ENCODE results near the gene CAMK2N2. TPM values are rescaled to one million over a fixed set of nuclear protein-coding genes. Genes with fewer than 3 reads are reported as not detected.

Gene CAMK2N2
- total and polyA plus RNA-seq, 4 donors, result 0.26 to 0.36 TPM; not detected in 2

DNA sequence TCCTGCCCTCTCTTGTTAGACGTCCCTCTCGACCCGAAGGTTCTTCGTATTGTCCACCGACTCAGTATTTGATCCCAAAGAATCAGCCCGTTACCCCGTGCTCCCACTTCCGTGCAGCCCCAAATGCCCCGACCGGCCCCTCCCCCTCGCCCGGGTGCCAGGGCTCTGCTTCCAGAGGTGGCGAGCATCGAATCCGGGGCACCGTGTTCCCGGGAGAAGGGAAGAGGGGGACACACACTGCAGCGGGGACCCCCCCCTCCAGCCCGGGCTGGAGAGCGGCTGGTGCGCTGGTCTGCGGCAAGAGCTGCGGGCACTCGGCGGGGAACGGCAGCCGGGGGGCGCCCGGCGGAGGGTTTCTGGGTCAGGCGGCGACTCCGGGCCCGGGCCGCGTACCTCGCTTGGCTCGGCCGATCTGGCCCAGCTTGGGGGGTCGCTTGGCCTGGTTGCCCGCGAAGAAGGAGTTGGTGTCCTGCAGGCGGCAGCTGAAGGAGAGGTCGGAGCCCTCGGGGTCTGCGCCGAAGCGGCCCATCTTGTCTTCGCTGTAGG, 556 bp downstream of the CAMK2N2 start:
- DNase-seq (peak in 1 of 2 donors; percentile 31), ATAC-seq (ENCODE audit: low FRiP score) (no peak)
- peak overlapping the region; percentile 47 to 52 for H3K4me3 ChIP-seq (ENCODE audit: low read length in 2 of 2)
- no peaks in the 10 kb centered on the region for H3K9me3 ChIP-seq (ENCODE audit: control insufficient read depth, low read length)
- no peak overlapping the region for H3K27ac ChIP-seq (ENCODE audit: low read depth in 1 of 2, low read length in 2 of 2)
- peaks cover 0 to 2% of the 10 kb centered on the region in 2 donors for H3K27me3 ChIP-seq (ENCODE audit: control insufficient read depth in 1 of 2, insufficient read depth in 2 of 2, low read length in 1 of 2)
- H3K36me3 ChIP-seq (ENCODE audit: control insufficient read depth in 1 of 2, insufficient read depth in 2 of 2, low read length in 1 of 2), result no peaks in the 10 kb centered on the region
- WGBS, 2 donors, result 1% methylated on average over 36 to 49 of the region's 49 CpGs
- no peaks in the 10 kb centered on the region for H3K4me1 ChIP-seq (ENCODE audit: control insufficient read depth in 1 of 2, insufficient read depth in 2 of 2, low read length in 2 of 2)
- intact Hi-C loops (cut with DNase I), result loop anchor here in 1 of 2 donors (5.0 kb wide), 1 partner anchor 37 kb away; the partner anchor contains the start of gene PSMD2

DNA sequence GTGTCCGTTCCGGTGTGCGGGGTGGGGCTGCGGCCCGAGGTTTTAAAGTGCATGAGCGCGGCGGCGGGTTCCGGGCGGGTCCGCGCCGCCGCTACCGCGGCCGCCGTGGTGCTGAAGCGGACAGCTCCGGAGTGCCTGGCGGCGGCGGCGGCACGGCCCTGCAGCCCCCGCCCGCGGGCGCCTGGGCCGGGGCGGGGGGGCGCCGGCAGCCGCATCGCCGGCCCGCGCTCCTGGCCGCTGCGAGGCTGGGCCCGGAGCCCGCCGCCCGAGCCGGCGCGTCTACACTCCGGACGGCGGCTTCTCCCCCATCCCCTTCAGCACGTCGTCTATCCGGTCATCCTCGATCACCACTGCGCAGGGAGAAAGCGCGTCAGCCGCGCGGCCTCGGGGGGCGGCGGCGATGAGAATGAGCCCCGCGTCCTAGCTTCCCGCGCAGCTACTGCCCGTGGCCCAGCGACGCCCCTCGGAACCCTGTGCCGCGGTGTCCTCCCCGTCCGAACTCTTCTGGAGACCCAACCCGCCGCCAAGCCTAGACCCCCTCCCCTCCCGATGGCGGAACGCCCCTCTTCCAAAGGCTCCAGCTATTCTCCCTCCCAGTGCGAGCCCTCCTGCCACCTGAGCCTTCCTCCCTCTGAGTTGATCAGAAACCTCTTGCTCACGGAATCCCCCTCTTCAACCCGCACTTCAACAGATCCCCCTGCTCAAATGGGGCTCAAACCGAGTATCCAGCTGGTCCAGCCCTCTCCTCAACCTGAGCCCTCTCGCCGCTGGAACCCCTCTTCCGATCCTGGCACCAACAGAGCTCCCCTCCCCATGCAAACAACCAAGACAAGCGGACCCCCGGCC, 1.3 kb downstream of the CAMK2N2 start:
- H3K9me3 ChIP-seq (ENCODE audit: control insufficient read depth, low read length), result no peaks in the 10 kb centered on the region
- no peak overlapping the region for H3K27ac ChIP-seq (ENCODE audit: low read depth in 1 of 2, low read length in 2 of 2)
- intact Hi-C loops (cut with DNase I), result loop anchor here (5.0 to 10.0 kb wide), 2 partner anchors 37 to 365 kb away; partner anchors contain the start of gene PSMD2 (in 1 of the 2)
- H3K4me3 ChIP-seq (ENCODE audit: low read length in 2 of 2), result peak overlapping the region in 1 of 2 donors; percentile 13
- H3K27me3 ChIP-seq (ENCODE audit: control insufficient read depth in 1 of 2, insufficient read depth in 2 of 2, low read length in 1 of 2), result peaks cover 0 to 2% of the 10 kb centered on the region in 2 donors
- peak; percentile 58 to 82 for DNase-seq
- 1% methylated on average over 53 to 91 of the region's 91 CpGs for WGBS, 2 donors
- no peaks in the 10 kb centered on the region for H3K4me1 ChIP-seq (ENCODE audit: control insufficient read depth in 1 of 2, insufficient read depth in 2 of 2, low read length in 2 of 2)
- no peaks in the 10 kb centered on the region for H3K36me3 ChIP-seq (ENCODE audit: control insufficient read depth in 1 of 2, insufficient read depth in 2 of 2, low read length in 1 of 2)
- peak; percentile 71 for ATAC-seq (ENCODE audit: low FRiP score)

DNA sequence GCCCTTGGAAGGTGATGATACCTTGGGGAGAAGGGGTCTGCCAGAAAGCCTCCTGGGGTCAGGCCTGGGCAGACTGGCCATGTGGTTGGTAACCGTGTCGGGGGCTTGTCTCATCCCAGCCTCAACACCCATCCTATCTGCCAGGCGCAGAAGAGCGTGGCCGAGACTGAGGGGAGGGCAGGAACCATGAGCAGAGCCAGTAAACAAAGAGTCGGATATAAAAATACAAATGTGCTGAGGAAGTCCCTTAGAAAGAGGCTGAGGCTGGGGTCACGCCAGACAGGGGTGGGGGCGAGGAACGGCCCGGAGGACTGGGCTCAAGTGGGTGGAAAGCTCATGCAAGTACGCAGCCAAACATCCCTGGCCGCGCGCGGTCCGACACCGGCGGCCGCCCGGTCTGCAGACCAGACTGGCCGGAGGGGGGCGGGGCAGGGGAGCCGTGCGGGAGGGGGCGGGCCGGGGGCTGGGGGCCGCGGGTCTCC, 1.9 kb downstream of the CAMK2N2 start:
- WGBS, 2 donors, result 6 to 12% methylated on average over 28 of the region's 28 CpGs
- DNase-seq (no peak), ATAC-seq (ENCODE audit: low FRiP score) (no peak)
- H3K4me3 ChIP-seq (ENCODE audit: low read length in 2 of 2), result peak overlapping the region in 1 of 2 donors; percentile 13
- no peak overlapping the region for H3K27ac ChIP-seq (ENCODE audit: low read depth in 1 of 2, low read length in 2 of 2)
- H3K4me1 ChIP-seq (ENCODE audit: control insufficient read depth in 1 of 2, insufficient read depth in 2 of 2, low read length in 2 of 2), result no peaks in the 10 kb centered on the region
- intact Hi-C loops (cut with DNase I), result loop anchor here in 1 of 2 donors (10.0 kb wide), 1 partner anchor 365 kb away; no protein-coding TSS in a partner anchor
- no peaks in the 10 kb centered on the region for H3K36me3 ChIP-seq (ENCODE audit: control insufficient read depth in 1 of 2, insufficient read depth in 2 of 2, low read length in 1 of 2)
- peaks cover 0 to 2% of the 10 kb centered on the region in 2 donors for H3K27me3 ChIP-seq (ENCODE audit: control insufficient read depth in 1 of 2, insufficient read depth in 2 of 2, low read length in 1 of 2)
- H3K9me3 ChIP-seq (ENCODE audit: control insufficient read depth, low read length), result no peaks in the 10 kb centered on the region

DNA sequence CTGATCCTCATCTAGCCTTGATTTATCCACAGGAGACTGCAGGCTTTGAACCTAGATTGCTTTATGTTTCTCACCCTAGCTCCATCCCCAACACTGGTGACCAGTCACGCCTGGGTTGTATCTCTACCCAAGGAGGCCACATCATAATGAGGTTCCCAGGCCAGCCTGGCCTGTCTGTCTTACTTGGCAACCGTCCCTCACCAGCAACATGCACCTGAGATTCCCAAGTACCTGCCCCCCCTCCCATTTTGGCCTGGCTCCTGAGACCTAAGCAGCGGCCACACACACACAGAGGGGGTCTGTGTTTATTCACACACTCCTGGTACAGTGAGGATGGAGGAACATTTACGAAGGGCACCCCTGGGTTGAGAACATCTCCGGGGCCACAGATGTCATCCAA, 2.4 kb downstream of the CAMK2N2 start:
- Histone ChIP-seq H3K4me1 (ENCODE audit: control insufficient read depth in 1 of 2, insufficient read depth in 2 of 2, low read length in 2 of 2) (no peaks in the 10 kb centered on the region), H3K27me3 (ENCODE audit: control insufficient read depth in 1 of 2, insufficient read depth in 2 of 2, low read length in 1 of 2) (peaks cover 0 to 2% of the 10 kb centered on the region in 2 donors), H3K36me3 (ENCODE audit: control insufficient read depth in 1 of 2, insufficient read depth in 2 of 2, low read length in 1 of 2) (no peaks in the 10 kb centered on the region), H3K4me3 (ENCODE audit: low read length in 2 of 2) (no peak overlapping the region), H3K9me3 (ENCODE audit: control insufficient read depth, low read length) (no peaks in the 10 kb centered on the region), H3K27ac (ENCODE audit: low read depth in 1 of 2, low read length in 2 of 2) (no peak overlapping the region)
- no peak for ATAC-seq (ENCODE audit: low FRiP score)
- DNase-seq, result no peak
- WGBS, 2 donors, result 84 to 91% methylated on average over 5 of the region's 5 CpGs
- intact Hi-C loops (cut with DNase I), result loop anchor here in 1 of 2 donors (10.0 kb wide), 1 partner anchor 364 kb away; no protein-coding TSS in a partner anchor

DNA sequence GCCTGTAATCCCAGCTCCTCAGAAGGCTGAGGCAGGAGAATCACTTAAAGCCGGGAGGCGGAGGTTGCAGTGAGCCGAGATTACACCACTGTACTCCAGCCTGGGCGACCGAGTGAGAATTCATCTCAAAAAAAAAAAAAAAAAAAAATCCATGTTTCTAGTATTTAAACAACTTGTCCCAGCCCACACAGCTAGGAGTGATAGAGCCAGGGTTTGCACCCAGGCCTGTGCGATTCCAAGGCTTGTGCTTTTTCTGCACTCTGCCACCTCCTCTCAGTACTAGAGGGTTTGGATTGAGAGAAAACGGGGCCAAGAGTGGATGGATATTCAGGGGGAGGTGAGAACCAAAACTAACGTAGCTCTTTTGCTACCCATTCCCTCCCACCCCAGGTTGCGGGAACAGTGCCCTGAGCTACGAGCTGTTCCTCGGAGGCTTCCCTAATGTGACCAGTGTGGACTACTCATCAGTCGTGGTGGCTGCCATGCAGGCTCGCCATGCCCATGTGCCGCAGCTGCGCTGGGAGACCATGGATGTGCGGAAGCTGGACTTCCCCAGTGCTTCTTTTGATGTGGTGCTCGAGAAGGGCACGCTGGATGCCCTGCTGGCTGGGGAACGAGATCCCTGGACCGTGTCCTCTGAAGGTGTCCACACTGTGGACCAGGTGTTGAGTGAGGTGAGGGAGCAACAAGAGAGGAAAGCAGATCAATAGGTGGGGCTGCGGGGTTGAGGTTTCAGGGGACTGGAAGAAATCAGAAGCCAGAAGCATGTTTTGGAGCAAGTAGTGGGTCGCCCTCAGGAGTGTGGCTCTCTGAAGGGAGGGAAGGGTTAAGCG, 4.1 kb downstream of the CAMK2N2 start:
- intact Hi-C loops (cut with DNase I), result loop anchor here in 1 of 2 donors (10.0 kb wide), 1 partner anchor 362 kb away; no protein-coding TSS in a partner anchor
- DNase-seq (no peak), ATAC-seq (ENCODE audit: low FRiP score) (no peak)
- no peaks in the 10 kb centered on the region for H3K4me1 ChIP-seq (ENCODE audit: control insufficient read depth in 1 of 2, insufficient read depth in 2 of 2, low read length in 2 of 2)
- H3K27ac ChIP-seq (ENCODE audit: low read depth in 1 of 2, low read length in 2 of 2), result no peak overlapping the region
- no peaks in the 10 kb centered on the region for H3K27me3 ChIP-seq (ENCODE audit: control insufficient read depth in 1 of 2, insufficient read depth in 2 of 2, low read length in 1 of 2)
- no peak overlapping the region for H3K4me3 ChIP-seq (ENCODE audit: low read length in 2 of 2)
- H3K9me3 ChIP-seq (ENCODE audit: control insufficient read depth, low read length), result no peaks in the 10 kb centered on the region
- no peaks in the 10 kb centered on the region for H3K36me3 ChIP-seq (ENCODE audit: control insufficient read depth in 1 of 2, insufficient read depth in 2 of 2, low read length in 1 of 2)
- WGBS, 2 donors, result 94% methylated on average over 23 of the region's 23 CpGs

DNA sequence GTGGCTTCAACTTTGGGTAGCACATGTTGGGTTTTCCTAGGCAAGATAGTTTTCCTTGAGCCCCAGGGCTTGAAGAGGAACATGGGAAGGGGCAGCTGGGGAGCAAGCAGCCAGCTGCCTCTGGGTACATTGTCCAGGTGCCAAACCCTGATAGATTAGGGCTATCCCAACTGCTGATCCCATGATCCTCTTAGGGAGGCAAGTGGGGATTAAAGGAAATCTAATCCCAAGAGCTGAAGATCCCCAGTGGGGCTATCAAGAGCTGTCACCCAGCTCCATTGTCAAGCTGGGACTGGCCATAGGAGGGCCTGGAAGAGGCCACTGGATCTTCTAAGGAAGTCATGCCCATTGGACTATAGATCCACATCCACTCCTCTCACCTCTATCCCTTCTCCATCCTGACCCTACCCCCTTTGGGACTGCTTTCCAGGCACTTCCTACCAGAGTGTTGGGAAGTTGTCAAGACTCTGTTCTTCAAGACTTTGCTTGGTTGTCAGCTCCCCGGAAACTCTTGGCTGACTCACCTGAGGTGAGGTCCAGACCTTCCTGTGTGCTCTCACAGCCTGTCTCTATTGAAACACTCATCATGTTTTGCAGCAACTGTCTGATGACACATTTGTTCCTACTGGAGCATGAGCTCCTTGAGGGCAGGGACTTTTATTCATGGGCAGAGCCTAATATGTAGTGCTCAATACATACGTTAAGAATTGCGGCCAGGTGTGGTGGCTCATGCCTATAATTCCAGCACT, 5.9 kb downstream of the CAMK2N2 start:
- Histone ChIP-seq H3K36me3 (ENCODE audit: control insufficient read depth in 1 of 2, insufficient read depth in 2 of 2, low read length in 1 of 2) (no peaks in the 10 kb centered on the region), H3K27me3 (ENCODE audit: control insufficient read depth in 1 of 2, insufficient read depth in 2 of 2, low read length in 1 of 2) (no peaks in the 10 kb centered on the region), H3K4me3 (ENCODE audit: low read length in 2 of 2) (no peak overlapping the region), H3K9me3 (ENCODE audit: control insufficient read depth, low read length) (no peaks in the 10 kb centered on the region), H3K4me1 (ENCODE audit: control insufficient read depth in 1 of 2, insufficient read depth in 2 of 2, low read length in 2 of 2) (no peaks in the 10 kb centered on the region), H3K27ac (ENCODE audit: low read depth in 1 of 2, low read length in 2 of 2) (no peak overlapping the region)
- DNase-seq (peak in 1 of 2 donors; percentile 9), ATAC-seq (ENCODE audit: low FRiP score) (no peak)
- intact Hi-C loops (cut with DNase I), result loop anchor here in 1 of 2 donors (10.0 kb wide), 1 partner anchor 361 kb away; no protein-coding TSS in a partner anchor
- 91 to 95% methylated on average over 3 of the region's 3 CpGs for WGBS, 2 donors

DNA sequence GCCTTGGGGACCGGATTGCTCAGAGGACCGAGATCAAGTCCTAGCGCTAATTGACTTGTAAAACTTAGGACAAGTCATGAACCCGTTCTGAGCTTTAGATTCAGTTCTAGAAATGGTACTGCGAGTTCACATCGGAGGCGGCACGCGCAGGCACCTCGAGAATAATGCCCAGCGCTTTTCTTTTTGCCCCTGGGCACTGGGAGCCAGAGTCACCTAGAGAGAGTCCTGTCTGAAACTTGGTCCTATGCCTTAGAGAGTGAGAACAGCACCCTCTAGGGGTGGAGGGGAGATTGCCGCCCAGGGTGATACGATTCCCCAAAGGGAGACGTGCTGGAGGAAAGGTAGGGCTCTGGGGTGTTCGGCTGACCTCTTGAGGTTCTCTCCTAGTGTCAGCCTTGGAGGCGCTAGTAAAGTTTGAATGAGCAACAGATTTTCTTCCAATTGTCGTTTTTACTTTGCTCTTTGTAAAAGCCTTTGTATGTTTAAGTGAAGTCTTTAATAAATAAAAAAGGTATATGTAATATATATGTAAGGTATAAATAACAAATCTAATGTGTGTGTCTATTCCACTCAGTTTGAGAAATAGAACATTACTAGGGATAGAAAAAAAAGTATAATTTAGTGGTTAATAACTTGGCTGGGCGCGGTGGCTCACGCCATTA, 11.1 kb downstream of the CAMK2N2 start:
- Histone ChIP-seq H3K4me3 (ENCODE audit: low read length in 2 of 2) (peak overlapping the region; percentile 49 to 70), H3K27me3 (ENCODE audit: control insufficient read depth in 1 of 2, insufficient read depth in 2 of 2, low read length in 1 of 2) (no peaks in the 10 kb centered on the region), H3K27ac (ENCODE audit: low read depth in 1 of 2, low read length in 2 of 2) (no peak overlapping the region), H3K36me3 (ENCODE audit: control insufficient read depth in 1 of 2, insufficient read depth in 2 of 2, low read length in 1 of 2) (peaks cover 0 to 4% of the 10 kb centered on the region in 2 donors), H3K4me1 (ENCODE audit: control insufficient read depth in 1 of 2, insufficient read depth in 2 of 2, low read length in 2 of 2) (no peaks in the 10 kb centered on the region), H3K9me3 (ENCODE audit: control insufficient read depth, low read length) (no peaks in the 10 kb centered on the region)
- peak; percentile 89 to 93 for DNase-seq
- peak; percentile 91 for ATAC-seq (ENCODE audit: low FRiP score)
- intact Hi-C loops (cut with DNase I), result loop anchor here in 1 of 2 donors (10.0 kb wide), 1 partner anchor 355 kb away; no protein-coding TSS in a partner anchor
- 13 to 14% methylated on average over 20 of the region's 20 CpGs for WGBS, 2 donors

Data from aorta (tissue), 5 donors.